GM21529 (cell line): ENCODE measurements around the gene NUP93.
"Not testable (repeated sequence)": the region's sequence is repeated elsewhere in the genome, so short reads cannot be mapped to it uniquely, and the experiment has no call there.

Experiments used
- ATAC-seq: cut with Tn5 transposase; IDR thresholded peaks from one replicate; pipeline ENCODE4 v1.9.1; 2021; ENCODE audit not compliant: unreplicated experiment

Gene NUP93

DNA sequence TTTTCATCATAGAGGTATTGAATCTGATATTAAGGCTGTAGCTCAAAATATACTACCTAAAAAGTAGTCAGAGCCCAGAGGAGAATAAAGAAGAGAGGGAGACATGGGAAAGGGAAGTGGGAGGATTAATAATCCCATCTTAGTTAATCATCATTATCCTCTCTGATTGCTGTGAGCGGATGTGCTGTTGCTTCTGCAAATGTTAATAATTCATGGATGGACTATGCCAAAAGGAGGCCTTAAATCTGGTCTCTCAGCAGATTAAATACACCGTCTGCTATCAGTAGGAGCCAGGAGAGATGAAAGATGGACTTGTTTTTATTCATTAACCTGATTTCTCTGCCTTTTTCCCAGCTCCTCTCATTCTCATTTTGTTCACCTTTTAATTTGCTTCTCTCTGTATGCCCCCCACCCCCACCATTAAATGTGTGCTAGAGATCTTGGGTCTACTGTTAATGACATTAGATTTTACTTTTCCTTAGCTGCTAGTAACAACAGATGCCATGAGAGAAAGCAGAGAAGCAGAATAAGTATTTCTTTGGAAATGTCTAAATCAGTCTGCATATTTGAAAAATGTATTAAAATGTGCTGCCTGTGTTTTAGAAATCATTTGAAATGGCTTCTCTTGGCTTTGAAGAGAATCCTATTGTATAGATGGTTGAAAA is 44.2 kb downstream of the NUP93 start:
- ATAC-seq = no peak

DNA sequence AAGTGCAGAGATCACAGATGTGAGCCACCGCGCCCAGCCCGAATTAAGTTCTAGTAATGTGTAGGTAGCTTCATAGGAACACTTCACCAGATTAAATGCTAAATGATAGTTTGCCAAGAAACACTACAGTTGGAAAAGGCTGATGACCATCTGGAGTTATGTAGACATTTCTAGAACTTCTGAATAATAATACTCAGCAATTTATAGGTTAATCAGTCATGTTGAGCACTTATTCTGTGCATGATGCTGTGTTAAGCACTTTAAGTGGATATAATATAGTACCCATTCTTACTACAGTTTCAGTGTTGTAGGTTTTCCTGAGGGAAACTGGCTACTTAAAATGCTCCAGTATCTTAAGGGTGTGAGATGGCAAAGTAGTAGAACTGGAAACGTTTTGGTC is 45.2 kb downstream of the NUP93 start:
- no peak for ATAC-seq

DNA sequence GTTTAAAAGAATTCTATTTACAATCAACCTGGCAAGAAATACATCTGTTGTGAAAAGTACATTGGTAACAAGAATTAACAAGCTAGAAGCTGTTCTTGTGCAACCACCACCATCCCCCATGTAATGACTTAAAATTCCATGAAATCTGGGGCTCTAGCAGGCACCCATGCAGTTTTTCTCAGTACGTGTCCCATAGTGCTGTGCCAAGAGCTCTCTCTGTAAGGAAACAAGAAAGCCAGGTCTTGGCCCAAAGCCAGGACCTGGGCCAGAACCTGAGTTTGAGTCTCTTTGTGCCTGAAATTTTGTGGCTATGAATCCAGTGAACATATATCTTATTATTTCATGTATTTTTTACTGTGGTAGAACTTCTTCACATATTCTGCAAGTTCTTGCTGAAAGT is 46.6 kb downstream of the NUP93 start:
- ATAC-seq = no peak

DNA sequence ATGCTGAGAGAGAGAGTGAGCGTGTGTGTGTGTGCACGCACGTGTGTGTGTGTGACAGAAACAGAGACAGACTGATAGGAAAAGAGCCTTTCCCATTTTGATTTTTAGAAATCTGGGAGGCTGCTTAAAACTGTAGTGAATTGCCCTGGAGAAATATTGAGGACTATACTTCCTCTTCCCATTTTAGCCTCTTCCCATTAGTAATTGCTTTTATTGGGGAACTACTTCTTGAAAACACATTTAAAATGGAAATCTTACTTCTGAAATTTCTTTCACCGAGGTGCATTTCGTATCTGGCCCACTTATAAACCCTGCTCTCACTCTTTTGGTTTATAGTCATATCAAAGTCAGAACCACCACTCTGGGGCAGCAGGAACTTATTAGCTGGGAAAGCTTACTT is 47.1 kb downstream of the NUP93 start:
- no peak for ATAC-seq

DNA sequence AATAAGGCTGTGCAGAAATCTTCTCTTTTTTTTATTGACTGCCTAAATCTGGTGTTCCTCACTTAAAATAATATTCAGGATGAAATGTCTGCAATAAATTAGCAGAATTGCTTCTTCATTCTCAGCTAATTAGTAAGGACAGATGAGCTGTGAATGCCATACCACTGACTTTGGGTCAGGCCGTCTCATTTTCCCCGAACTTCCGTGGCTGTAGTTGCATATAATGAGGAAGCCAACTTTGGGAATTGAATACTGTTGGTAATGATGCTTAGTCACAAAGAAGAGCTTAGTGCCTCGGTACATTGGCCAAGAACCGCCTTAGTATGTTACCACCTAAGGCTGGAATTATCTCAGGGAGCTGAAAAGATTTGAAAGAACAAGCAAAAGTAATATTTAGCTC is 47.6 kb downstream of the NUP93 start:
- ATAC-seq = no peak

DNA sequence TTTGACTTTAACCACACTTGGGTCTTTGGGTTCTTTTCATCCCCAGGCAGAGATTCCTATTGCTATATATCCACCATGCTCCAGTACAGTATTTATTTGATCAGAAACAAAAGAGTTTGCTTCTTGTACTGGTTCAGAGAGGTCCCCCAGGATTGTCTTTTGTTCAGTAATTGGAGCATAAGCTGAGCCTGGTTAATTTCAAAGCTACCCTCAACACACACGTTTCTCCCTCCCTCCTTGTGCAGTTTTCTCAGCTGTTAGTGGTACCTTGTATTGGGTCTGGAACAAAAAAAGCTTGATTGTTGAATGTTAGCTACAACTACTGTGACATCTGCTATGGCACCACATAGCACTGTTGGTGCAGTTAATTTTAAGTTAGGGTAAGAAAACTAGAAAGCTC is 50.0 kb downstream of the NUP93 start:
- ATAC-seq = no peak

DNA sequence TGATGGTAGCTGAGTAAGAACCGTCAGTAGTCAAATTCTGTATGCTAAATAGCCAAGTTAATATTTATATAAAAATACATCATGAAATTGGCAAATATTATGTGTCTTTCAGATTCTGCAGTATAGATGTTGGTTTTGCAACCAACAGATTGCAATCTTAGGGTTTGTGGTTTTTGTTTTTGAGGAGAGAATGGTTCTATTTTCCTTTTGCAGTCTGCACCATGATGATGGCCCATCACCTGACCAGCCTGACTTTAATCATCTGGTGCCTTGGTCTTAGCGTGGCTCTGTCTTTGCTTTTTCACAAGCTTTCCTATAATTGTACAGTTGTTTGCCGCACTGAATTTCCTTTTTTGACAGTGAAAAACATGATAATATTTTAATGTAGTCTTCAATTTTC is 50.7 kb downstream of the NUP93 start:
- ATAC-seq = no peak

DNA sequence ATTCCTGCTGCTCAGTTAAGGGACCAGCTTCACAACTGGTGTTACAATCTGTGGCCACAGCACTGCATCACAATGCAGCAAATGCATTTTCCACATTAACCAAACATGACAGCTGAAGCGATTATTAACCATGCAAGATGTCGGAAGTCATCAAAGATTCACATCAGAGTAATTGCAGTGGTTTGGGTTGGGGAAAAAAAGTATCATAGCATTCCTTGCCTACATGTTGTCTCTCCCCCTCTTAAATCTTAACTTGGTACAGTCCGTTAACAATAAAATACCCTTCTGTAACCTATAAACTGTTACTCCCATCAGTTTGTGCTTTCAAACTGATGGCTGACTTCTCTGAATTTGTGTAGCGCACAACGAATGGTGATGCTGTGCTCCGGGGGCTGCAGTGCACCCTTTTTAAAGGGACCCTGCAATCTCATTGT is 51.6 kb downstream of the NUP93 start:
- no peak for ATAC-seq

DNA sequence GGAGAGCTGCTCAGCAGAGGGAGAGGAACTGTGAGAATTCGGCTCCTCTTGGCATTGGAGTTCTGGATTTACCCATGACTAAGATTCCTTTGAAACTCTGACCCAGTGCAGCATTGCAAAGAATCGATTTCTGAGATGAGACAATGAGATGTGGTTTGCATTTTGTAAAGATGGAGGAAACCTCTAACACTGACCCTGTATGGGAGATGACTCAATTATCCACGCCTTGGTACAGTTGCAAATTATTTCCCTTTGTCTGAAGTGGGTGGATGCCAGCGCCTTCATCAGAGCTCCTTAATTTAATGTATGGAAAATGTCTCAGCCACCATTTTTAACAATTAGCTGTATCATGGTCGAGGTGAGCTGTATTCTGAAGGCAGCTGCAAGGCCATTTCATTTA is 53.4 kb downstream of the NUP93 start:
- no peak for ATAC-seq

DNA sequence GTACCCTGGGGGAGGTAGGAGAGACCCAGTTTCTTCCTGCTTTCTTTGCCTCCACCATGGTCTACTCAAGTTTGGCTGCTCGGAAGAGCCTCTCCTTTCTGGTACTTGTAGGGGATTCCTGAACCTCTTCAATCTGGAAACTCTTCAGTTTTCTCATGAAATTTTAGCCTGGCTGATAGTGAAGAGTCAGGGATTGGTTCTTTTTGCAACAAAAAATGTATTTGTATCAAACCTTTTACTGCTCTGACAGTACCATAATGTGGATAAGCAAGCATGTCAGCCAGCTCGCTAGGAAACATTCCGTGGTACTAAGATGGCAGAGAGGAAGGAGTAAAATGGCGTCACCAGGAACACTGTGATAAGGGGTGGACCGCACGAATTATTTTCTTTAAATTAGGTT is 55.4 kb downstream of the NUP93 start:
- no peak for ATAC-seq

DNA sequence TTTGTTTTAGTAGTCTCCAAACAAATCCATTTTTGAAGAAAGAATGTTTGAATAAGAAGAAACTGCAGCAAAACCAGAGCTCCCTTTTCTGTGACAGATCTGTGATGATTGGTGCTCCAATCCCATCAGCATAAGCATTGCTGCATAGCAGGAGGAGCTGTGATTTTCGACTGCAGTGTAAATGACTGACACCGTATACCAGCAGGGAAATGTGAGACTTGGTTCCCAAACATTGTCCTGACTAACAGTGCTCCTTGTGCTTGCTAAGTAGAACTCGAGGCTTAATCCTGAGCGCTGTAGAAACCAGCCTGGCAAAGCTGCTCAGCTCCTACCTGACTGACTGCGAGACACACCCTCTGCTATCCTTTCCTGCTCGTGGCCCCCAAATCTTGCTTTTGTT is 57.2 kb downstream of the NUP93 start:
- no peak for ATAC-seq

DNA sequence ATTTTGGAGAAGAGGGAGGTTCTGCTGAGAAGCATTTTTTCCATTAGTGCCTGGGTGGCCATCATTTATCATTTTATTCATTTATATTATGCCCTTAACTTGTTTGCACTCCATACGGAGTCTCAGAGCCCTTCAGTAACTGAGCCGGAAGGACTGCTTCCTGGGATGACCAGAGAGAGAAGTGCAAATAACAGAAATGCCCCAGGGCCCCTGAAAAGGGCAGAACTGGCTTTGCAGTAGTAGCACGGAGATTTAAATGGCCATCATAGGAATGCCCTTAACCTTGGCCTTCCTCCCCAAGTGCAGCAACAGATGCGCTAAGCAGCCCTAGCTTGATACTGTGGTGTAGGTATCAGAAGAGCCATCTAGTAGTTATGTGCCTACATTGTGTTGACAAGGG is 58.5 kb downstream of the NUP93 start:
- no peak for ATAC-seq

DNA sequence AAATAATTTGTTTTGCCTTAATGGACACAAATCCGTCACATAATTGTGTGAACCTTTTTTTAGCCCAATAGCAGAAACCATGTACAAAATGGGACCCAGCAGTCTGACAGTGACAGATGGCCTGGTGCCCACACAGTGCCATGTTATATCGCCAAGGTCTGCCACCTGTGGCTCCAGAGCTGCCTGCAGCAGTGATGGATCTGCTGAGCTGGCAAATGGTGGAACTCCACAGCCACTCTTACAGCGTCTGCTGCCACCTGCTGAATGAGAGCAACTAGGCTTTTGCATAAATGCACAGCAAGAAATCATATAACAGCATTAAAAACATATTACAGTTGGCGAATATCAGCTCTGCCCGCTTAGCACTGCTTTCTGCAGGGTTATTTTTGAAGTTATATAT is 59.4 kb downstream of the NUP93 start:
- no peak for ATAC-seq

DNA sequence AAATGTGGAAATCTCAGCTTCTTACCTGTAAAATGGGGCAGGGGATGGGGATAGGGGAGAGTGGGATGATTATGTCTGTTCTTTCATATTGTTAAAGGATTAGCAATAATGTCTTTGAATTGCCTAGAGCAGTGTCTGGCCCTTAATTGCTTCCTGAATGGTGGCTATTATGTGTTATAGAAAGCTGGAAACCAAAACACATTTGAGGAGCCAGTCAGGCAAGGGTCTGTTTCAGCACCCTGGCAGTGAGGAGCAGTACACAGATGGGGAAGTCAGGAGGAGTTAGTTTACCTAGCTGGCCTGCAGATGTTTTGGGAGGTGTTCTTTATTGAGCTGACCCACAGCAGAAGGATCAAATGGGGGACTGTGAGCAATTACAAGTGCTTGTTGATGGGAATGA is 63.0 kb downstream of the NUP93 start:
- ATAC-seq = no peak

DNA sequence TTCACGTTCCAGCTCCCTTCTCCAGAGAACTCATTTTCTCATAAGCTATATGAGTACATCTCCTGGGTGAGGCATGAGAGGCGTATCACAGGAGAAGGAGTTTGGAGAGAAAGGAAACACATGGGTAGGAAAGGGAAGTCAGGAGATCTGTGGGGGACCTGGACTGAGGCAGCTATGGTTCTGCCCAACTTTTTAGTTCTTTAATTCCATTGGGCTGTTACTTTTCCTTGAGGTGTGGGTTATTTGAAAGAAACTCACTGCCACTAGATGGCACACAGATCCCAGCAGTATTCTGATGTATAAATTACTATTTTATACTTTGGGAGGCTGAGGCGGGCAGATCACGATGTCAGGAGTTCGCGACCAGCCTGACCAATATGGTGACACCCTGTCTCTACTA is 63.6 kb downstream of the NUP93 start:
- ATAC-seq = no peak

DNA sequence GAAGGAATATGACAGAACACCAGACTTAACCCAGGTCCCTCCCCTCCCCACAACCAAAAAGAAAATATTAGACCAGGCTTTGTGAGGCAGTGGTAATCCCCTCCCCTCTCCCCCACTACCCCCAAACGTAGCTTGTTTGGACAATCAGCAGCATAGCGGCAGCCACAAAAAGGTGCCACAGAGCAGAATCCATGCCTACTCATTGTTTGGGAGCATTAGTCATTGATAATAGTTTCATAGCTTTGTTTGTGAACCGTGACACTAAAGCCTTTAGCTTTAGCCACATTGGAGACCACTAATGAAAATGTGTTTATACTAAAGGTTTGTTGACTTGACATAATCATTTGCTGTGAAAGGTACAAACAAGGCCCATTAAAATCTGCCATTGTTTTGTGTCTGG is 65.1 kb downstream of the NUP93 start:
- no peak for ATAC-seq

DNA sequence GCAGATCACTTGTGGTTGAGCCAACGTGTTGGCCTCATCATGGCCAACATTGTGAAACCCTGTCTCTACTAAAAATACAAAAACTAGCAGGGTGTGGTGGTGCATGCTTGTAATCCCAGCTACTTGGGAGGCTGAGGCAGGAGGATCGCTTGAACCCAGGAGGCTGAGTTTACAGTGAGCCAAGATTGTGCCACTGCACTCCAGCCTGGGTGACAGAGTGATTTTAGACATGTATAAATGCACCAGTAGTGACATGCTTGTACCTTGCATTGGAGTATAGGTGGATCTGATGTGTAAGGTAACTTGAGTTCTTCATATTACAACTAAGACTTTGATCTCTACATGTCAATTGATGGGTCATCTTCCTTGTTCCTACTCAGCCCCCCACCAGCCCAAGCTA is 67.1 kb downstream of the NUP93 start:
- ATAC-seq = not testable (repeated sequence)

DNA sequence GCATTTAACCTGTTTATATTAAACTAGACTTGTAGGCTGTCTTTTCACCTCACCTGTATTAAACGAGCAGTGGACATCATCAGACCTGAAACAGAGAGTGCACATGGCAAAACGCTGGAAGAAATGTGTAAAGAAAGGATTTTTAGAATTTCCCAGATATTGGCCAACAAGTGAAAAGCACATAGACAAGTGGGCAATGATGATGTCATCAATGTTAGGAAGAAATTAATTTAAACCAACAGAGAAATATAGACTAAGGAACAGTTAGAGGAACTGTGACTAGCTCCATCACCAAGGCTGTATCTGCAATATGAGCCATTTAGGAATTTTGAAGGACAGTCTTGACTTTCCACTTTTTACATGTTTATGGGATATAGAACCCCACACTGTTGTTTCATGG is 67.9 kb downstream of the NUP93 start:
- ATAC-seq = no peak

DNA sequence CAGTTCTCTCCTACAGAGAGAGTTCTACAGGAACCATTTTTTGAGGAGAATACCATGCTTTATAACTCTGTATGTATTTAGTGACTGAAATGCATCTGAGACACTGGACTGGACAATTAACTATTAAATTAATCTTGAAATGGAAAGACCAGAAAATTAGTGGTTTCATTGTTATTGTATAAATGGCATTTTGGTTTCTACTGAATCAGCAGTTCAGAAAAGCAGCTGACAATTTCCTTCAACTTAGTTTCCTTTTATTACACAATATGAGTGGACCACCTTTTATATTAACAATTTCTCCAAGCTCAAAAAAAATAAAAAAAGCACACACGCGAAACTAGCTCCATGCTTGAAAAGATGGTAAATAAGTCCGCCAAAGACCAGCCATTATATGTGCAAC is 69.0 kb downstream of the NUP93 start:
- ATAC-seq = no peak

DNA sequence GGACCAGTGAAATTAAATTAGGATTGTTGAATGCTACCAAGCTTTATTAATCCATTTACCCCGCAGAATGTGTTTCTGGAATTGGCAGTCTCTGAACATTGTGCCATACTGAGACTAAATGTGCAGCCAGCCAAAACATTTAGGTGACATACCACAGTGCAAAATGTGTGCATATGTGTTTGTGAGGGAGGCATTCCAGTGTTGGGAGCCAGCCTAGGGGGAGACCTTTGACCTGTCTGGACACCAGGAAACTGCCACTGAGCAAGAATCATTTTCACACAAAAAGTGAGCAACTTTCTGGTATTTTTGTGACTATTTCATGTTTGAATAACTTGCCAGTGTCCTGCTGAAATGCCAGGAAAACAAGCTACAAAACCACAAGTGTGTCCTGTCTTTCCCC is 70.4 kb downstream of the NUP93 start:
- no peak for ATAC-seq

DNA sequence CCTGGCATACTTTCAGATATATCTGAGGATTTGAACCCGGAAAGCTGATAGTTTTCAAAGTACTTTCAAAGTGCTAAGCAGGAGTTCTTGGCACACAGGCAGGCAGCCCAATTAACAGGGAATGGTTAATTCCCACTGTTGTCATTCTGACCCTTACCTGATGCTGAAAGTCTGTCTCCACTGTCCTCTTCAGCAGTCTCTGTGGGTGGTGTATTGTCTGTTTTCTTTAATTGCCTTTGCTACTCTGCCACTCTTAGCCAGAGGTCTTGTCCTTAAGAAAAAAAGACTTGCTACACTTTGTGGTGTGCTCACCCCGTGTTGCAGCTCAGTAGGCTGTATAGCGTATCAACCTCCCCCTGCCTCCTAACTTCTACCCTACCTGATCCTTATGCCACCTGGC is 71.8 kb downstream of the NUP93 start:
- ATAC-seq = no peak

DNA sequence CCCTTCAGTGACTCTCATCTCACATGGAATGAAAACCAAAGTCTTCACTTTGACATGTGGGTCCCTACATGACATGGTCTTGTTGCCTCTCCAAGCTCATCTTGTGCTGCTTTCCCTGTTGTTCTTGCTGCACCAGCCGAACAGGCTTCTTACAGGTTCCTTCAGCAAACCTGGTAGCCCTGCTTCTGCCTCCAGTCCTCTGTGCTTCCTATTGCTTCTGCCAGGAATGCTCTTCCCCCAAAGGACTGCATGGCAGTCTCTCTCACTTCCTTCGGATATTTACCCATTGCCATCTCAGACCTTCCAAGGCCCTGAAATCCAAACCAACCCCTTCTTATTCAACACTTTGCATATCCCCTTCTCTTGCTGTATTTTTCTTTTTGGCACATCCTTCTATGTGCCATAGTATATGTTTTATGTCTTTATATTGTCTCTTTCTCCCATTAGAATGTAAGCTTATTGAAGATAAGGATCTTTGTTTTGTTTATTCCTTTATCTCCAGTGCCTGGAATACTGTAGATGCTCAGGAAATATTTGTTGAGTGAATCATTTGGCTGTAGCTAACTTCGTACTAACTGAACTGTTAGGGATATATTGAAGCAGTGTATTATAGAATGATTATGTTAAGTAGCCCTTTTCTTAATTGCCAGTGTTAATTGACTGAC is 77.2 kb downstream of the NUP93 start:
- no peak for ATAC-seq

DNA sequence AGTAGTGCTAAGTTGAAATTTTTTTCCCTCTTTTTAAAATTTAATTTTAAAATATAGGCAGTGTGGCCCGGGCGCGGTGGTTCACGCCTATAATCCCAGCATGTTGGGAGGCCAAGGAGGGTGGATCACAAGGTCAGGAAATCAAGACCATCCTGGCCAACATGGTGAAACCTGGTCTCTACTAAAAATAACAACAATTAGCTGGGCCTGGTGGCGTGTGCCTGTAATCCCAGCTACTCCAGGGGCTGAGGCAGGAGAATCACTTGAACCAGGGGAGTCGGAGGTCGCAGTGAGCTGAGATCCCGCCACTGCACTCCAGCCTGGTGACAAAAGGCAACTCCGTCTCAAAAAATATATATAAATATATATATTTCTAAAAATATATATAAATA is 77.7 kb downstream of the NUP93 start:
- not testable (repeated sequence) for ATAC-seq
